Central memory CD4-positive, alpha-beta T cell (primary cell): ENCODE data around the gene MPI.
"Not testable (repeated sequence)": the region's sequence is repeated elsewhere in the genome, so short reads cannot be mapped to it uniquely, and the experiment has no call there.

Source experiments
- DNase-seq: peaks from one replicate; pipeline ENCODE4 v3.0.0; 2022

The MPI gene

DNA sequence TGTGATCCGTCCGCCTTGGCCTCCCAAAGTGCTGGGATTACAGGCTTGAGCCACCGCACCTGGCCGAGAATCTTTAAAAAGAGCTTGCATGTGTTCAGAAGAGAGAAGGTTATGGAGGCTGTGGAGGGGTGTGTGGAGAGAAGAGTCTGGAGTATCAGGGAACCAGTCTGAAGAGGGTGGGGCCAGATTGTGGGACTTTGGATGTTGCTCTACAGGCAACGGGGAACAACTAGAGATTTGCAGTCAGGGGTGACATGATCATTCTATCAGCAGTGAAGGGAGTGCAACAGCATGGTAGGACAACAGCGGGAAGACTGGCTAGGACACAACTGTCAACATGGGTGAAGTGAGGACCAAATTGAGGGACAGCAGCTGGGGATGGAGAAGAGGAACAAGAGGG, 25.5 kb upstream of the MPI start:
- no peak for DNase-seq

DNA sequence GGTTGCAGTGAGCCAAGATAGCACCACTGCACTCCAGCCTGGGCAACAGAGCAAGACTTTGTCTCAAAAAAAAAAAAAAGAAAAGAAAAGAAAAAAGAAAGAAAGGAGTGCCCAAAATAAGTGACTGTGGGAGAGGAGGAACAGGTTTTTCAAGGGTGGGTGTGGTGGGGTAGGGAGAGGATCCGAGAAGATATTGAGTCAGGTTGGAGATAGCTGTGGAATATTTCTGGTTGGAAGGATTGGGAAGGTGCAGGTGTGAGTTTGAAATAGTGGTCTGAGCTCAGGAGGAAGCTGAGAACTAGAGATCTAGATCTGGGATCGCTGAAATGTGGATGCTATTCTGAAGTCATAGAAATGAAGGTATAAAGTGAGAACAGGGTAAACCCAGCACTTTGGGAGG, 24.5 kb upstream of the MPI start:
- DNase-seq: no peak

DNA sequence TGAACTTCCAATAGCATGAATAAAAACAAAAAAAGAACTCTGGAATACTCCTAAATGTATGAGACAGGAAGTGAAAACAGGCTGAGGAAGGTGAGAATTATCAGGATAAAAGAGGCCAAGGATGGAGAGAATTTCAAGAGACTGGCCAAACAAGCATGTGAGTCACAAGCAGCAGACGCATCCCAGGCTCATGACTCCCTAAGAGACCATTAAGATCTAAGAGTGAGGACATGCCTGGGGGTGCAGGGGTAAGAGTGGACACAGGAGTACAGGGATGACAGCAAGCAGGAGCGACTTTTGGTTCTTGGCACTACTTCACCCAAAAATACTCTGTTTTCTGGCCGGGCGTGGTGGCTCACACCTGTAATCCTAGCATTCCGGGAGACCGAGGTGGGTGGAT, 23.8 kb upstream of the MPI start:
- no peak for DNase-seq

DNA sequence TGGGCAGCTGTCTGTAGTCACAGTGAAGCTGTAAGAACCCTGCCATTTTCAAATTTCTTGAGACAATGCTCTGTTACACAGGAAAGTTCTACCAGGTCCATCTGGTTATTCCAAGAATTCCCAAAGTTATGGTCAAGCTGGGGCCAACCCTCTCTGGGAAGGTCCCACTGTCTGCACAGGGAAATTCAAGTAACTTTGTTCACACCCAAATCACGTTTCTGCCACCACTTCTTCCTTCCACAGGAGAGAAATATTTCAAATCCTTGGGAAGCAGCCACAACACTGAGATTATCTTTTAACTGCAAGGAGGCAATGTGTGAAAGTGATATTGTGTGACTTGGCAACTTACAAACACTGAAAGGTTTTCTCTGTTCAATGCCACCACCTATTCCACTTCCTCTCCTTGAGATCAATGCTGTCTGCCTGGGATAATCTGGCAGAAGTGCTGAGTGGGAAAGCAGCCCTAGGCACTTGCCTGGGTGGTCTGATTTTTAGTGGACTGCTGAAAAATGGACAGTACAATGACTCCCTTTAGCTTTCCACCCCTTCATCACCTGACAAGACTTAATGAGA, 22.3 kb upstream of the MPI start:
- no peak for DNase-seq

DNA sequence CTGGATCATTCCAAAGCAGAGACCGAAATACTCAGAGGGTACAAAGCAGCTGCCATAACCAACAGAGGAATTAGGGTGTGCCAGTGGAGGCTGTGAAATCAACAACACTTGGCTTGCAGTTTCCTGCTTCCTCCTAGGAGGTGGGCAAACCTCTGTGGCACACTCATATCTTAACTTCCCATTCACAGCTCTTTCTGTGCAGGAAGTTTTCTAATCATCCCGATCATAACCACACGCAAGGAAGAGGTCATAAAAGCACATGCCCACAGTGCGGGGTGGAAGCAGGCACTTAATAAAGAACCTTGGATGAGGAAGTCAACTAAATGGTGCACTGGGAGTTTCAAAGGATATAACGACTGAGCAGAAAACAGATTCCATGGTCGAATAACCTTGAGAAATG, 21.8 kb upstream of the MPI start:
- no peak for DNase-seq

DNA sequence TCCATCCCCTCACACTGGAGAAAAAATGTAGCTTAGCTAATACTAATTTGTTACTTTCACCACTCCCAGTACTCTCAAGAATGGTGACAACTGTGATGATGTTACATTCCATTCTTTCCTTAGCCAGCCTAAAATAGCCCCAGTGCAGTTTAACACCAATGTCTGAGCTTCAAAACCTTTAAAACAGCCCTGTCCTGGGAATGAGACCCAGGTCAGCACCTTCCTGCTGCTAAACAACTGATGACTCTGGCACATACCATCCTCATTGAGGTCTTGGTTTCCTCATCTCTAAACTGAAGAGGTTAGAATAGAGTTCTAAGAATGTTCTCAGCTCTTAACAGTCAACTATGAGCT, 20.5 kb upstream of the MPI start:
- DNase-seq: no peak

DNA sequence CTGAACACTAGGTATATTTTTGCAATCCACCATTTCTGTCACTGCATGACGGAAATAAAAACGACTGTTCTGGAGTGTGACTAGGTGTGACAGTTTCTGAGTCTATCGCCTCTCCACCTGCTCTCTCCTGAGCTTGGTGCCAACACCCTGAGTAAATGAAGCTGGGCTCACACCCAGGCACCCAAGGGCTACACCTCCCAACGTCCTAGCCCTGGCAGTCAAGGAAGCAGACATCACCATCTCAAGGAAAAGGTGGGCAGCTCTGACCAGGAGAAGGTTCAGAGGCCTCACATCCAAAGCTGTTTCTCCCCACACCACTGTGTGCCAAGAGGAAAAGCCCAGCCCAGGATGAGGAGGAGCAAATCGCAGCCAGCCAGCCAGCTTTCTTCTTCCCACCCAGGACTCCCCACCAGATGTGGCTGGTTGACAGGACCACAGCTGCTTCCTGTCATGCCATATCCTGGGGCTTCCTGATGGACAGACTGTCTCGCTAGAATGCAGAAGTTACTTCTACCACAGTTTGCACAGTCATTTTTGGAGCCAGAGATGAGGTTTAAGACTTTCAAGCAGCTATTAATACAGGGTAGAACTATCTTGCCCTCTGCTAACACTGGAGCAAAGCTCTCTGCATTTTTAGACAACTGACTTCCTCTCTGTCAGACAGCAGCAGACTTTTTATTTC, 20.0 kb upstream of the MPI start:
- DNase-seq: no peak

DNA sequence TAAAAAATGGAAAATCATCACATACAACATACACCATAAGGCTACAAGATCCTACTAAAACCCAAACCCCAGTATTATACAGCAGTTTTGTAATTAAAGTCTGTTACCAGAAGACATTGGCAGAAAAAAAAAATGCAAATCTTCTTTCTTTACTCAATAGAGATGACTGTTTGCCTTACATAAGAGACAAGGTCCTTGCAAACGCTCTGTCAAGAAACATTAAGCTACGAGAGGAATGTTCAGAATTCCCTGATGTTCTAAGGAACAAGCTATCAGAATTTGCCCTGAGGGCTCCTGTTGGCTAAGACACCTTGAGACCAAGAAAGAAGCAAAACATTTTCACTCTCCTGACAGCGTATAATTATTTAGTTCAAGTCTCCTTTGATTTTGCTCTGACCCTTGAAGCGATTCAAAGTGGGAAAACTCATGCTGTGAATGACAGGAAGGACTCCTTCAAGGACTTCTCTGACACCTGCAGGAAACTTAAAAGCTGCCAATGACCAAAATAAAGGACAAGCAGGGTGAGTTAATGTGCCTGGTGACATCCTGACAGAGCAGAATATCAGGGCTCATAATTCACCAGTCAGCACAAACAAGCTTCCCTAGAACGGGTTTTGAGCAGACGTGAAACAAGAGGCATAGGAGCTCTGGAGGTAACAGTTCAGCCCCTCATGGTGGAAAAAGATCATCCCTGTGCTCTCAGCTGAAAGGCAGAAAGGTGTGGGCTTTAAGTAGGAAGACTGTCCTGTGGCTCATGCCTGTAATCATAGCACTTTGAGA, 19.2 kb upstream of the MPI start:
- no peak for DNase-seq

DNA sequence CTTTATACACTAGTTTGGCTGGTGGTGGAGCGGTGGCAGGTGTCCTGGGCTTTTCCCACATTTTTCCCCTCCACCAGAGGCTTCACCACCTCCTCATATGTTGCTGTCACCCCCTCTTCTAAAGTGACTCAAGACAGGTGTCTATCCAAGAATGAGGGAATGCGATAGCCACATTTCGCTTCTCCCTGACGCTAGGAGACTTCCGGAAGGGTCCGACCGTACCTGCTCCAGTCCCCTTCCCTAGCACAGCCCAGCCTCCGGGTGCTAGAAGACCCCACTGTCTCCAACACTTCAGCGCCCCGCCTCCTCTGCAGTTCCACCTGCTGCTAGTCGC, 17.2 kb upstream of the MPI start:
- no peak for DNase-seq

DNA sequence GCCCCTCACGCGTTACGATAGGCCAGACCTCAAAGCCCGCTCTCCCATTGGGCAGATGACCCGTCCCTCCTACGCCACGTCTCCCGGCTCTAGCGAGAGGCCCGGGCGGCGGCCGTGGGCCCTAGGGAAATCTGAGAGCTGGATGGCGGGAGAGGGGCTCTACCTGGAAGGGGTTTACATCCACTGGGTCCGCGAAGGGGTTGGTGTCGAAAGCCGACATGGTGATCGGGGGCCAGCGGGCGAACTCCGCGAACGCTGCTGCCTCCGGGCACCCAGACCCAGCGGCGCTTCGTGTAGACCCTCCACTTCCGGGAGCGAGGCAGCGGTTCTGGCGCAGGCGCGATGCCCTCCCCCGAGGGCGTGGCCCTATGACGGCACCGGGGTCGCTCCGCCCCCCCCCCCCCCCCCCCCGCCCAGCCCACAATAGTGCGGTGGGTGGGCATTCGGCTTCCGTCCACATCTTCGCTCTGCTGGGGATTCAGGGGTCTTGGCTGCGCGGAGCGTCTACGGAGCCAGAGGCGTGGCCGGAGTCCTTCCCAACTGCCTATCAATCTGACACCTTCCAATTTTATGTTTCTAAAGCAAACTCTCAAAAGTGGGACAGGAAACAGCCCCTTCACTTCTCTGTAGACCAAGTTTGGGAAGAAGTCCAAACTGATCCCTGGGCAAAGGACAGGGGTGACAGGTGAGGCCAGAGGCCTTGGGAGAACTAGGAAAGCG, 16.6 kb upstream of the MPI start, which contains the start of gene SCAMP2:
Gene SCAMP2, minus strand, starts transcription at position 330 of the 720 bp plus-strand sequence. Its CDS starts 110 bp downstream, at position 220.
- DNase-seq: peak; percentile 90

DNA sequence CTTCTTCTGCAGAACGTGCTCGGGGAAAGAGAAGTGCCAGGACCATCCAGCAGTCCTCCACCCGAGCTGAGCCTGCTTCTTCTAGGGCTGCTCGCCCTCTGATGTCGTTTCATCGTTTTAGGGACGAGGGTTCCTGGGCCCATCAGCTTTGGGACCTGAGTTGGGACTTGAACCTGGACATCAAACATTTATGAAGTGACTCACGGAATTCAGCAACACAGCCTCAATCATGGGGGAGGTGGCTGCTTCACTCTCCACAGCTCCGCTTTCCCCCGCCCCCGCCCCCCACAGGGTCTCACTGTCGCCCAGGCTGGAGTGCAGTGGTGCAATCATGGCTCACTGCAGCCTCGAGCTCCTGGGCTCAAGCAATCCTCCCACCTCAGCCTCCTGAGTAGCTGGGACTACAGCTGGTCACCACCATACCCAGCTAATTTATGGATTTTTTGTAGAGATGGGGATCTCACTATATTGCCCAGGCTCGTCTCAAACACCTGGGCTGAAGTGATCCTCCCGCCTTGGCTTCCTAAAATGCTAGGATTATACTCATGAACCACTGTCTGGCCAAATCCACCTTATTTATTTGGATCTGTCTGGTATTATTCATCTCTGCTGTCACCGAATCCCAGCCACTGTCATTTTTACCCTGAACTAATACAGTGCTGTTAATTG, 16.0 kb upstream of the MPI start:
- no peak for DNase-seq

DNA sequence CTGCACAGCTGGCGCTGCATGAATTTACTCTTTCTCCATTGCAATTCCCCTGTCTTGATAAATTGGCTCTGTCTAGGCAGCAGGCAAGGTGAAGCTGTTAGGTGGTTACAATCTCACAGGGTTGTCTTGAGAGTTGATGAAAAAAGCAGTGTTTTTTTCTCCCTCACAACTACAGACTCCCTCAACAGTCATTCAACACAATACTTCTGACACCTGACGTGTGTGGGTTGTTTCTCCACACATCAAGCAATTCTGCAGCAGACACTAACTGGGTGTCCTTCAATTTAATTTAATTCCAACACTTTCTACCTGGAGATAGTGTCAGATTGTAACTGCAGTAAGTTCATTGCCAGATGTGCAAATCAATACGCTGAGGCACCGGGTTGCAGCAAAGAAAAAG, 11.6 kb upstream of the MPI start:
- no peak for DNase-seq

DNA sequence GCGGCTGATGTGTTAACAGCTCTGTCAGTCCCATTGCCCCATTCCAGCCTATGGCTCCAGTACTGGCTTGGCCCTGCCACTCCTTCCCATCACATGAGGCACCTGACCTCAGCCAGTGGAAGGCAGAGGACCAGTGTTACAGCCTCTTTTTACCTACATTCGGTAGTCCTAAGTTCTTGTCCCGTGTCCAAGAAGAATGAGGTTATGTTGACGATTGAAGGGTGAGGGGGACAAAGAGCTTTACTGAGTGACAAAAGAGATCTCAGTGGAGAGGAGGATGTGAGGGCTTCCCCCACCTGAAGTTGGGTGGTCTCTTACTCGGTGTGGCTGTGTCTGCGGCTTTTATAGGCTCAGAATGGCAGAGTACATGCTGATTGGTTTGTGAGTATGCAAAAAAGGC, 7.3 kb upstream of the MPI start:
- DNase-seq: no peak

DNA sequence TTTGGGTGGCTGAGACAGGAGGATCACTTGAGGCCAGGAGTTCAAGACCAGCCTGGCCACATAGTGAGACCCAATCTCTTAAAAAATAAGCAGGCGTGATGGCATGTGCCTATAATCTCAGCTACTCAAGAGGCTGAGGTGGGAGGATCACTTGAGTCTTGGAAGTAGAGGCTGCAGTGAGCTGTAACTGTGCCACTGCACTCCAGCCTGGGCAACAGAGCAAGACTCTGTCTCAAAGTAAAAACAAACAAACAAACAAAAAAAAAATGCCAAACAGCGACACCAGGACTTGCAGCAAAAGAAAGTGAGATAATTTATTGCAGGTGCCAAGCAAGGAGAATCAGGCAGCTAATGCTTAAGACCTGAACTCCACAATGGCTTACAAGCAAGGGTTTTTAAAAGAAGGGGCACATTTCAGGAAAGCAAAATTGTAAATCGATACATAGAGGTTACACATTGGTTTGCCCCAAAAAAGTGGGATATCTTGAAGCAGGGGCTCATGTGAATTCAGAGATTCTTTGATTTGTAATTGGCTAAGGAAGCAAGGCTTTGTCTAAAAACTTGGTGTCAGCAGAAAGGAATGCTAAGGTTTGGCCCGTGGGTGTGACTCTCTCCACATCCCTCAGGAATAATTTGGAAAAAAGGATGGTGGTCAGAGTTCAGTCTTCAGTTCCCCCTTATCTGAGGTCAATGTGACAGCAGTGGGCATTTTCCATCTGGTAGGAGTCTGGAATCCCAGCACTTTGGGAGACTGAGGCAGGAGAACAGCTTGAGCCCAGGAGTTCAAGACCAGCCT, 5.2 kb upstream of the MPI start:
- no peak for DNase-seq

DNA sequence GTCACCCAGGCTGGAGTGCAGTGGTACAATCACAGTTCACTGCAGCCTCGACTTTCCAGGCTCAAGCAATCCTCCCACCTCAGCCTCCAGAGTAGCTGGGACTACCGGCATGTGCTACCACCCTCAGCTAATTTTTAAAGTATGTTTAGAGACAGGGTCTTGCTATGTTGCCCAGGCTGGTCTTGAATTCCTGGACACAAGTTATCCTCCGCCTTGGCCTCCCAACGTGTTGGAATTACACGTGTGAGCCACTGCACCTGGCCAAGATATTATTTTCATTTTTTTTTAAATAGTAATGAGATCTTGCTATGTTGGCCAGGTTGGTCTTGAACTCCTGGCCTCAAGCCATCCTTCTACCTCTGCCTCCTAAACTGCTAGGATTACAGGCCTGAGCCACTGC, 4.4 kb upstream of the MPI start:
- DNase-seq: no peak

DNA sequence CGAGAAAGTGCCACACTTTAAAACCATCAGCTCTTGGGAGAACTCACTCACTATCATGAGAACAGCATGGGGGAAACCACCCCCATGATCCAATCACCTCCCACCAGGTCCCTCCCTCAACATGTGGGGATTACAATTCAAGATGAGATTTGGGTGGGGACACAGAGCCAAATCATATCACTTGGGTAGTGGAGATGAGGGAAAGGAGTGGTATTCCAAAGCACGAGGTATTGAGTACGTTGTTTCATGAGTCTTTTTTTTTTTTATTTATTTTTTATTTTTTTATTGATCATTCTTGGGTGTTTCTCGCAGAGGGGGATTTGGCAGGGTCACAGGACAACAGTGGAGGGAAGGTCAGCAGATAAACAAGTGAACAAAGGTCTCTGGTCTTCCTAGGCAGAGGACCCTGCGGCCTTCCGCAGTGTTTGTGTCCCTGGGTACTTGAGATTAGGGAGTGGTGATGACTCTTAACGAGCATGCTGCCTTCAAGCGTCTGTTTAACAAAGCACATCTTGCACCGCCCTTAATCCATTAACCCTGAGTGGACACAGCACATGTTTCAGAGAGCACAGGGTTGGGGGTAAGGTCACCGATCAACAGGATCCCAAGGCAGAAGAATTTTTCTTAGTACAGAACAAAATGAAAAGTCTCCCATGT, 2.2 kb upstream of the MPI start:
- not testable (repeated sequence) for DNase-seq

DNA sequence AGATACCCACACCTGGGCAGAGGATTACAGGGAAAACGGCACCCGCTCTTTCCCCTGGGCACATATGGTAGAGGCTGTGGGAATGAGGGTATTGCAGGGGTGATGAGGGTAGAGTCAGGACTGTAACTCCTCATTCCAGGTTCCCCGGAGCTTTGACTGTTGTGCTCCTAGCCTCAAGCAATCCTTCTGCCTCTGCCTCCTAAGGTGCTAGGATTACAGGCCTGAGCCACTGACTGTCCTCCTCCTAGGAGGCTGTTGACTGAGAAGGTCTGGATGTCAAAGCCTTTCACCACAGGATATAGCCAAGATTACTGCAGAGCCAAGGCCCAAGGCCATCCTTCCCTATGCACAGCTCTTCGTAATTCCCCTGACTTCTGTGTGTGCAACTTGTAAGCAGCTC, 1.1 kb upstream of the MPI start:
- DNase-seq: no peak

DNA sequence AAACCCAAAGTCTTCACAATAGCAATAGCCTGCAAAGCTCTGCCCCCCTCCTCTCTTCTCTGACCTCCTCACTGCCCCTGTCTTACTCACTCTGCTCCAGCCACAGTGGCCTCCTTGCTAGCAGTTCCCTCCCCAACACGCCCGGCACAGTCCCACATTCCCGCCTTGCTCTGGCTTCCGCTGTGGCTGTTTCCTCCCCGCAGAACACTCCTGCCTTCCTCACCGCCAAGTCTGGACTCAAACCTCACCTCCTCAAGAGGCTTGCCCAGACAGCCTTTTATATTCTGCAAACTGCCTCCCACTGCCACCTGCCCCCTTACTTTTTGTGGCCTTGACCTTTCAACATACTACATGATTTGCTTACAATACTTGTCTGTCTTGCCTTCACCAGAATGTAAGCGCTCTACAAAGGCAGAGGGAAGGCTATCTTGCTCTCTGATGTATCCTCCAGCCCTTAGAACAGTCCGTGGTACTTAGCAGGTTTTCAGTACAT, 406 bp upstream of the MPI start:
- DNase-seq: no peak

DNA sequence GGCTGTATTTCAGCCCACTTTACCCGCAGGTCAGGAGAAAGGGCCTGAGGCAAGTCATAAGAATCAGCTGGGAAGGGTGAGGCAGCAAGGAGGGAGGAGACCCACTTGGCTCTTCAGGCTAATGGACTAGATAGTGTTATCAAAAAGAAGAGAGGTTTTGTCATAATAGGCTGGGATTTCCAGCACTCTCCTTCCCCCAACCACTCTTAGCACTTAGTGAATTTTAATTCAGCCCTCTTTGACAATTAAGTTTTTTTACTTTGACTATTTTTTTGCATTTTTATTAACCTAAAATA, 771 bp downstream of the MPI start:
- DNase-seq: no peak

DNA sequence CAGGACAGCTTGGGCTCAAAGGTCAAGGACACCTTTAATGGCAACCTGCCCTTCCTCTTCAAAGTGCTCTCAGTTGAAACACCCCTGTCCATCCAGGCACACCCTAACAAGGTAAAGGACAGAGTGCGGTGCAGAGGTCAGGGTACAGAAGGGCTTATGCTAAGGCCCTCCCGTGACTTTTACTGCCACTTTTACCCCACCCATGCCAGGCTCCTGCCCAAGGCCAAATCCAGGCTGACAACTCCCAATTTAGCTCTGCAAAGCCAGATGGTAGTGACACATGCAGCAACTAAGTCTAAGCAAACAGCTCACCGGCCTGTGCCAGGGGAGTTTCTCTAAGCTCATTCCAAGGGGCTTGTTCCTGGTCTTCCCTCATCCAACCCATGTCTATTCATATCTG, 1.6 kb downstream of the MPI start:
- DNase-seq: no peak

DNA sequence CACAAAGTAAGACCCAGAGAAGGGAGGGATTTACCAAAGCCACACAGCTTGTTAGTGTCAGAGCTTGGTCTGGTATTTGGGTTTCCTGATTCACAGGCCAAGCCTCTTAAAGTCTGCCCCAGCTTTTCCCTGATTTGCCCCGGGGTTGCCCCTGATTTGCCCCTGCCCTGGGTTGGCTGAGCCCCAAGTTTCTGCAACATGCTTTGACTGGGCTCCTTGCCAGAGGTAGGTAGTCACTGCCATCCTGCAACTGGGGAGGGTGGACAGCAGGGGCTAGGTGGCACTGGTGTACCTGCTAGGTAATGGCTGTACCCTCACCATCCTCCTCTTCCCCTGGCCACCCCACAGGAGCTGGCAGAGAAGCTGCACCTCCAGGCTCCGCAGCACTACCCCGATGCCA, 2.5 kb downstream of the MPI start:
- DNase-seq: no peak

DNA sequence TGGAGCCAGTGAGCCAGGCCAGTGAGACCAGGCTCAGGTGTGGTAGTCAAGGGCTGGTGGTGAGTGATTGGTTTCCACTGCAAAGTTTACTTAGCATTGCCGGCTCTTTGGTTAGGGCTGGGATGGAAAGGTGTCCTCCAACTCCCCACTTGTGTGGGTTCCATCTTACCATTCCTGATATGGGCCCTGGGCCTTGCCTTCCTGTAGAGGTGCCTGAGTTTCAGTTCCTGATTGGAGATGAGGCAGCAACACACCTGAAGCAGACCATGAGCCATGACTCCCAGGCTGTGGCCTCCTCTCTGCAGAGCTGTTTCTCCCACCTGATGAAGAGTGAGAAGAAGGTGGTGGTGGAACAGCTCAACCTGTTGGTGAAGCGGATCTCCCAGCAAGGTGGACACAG, 3.1 kb downstream of the MPI start:
- no peak for DNase-seq
